HG02870 (cell line): ENCODE data around the gene GLS.
"Not testable (repeated sequence)": the region's sequence is repeated elsewhere in the genome, so short reads cannot be mapped to it uniquely, and the experiment has no call there.

Experiments
- ATAC-seq: cut with Tn5 transposase; IDR thresholded peaks from one replicate; pipeline ENCODE4 v1.9.1; 2021; ENCODE audit warnings: mild to moderate bottlenecking, moderate library complexity; ENCODE audit not compliant: unreplicated experiment

GLS gene

DNA sequence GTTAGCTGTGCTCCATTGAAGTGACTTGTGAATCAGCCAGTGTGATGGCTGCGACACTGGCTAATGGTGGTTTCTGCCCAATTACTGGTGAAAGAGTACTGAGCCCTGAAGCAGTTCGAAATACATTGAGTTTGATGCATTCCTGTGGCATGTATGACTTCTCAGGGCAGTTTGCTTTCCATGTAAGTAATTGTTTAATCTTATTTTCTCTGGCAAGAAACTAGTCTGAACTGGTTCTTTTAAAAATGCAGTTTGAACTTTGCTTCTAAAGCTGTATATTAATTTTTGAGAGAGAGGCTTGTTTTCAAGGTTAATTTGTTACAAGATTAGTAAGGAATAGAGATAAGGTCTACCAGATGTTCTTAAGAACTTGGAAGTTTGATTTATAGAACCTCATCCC, 46.7 kb downstream of the GLS start:
- no peak for ATAC-seq

- ATAC-seq: no peak
Observed at GRCh38 chr2:190929919-190930318, 49.3 kb downstream of the GLS start.

DNA sequence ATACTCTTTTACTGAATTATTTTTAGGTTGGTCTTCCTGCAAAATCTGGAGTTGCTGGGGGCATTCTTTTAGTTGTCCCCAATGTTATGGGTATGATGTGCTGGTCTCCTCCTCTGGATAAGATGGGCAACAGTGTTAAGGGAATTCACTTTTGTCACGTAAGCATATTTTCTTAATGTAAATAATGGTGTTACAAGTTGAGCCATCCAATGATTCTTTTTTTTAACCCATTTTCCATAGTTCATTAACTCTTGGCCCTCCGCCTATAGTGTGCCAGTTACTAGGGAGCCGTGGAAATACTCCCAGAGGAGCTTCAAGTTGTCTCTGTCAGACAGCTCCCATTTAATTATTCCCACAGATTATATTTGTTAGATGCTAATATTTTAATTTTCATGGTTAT, 49.8 kb downstream of the GLS start:
- ATAC-seq: no peak

DNA sequence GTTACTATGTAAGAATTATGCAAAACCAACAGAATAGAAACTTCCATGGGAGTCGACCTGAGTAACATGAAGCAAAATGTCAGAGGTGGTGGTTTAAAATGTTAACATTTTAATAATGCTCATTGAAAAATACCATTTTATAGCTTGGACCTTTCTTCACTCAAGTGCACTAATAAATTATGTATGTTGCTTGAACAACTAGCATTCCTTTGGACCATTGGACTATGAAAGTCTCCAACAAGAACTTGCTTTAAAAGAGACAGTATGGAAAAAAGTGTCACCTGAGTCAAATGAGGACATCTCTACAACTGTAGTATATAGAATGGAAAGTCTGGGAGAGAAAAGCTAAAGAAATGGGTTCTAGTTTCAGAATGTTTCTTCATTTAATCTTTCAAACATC, 51.9 kb downstream of the GLS start:
- no peak for ATAC-seq

DNA sequence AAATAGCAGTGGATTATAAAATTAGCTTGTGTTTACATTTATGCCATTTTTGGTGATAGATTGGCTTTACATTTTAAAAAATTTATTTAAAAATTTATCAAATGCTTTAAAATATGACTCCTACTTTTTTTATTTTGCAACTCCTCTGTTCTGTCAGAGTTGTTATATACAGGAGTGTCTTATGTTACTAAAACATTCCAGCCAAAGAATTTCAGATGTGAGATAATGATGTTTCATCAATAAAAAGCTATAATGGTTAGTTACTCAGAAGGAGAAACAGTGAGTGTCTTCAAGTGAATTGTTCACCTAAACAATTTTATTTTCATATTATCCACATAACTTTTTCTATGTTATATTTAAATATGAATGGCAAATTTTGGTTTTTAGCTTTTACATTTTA, 52.7 kb downstream of the GLS start:
- ATAC-seq: no peak

DNA sequence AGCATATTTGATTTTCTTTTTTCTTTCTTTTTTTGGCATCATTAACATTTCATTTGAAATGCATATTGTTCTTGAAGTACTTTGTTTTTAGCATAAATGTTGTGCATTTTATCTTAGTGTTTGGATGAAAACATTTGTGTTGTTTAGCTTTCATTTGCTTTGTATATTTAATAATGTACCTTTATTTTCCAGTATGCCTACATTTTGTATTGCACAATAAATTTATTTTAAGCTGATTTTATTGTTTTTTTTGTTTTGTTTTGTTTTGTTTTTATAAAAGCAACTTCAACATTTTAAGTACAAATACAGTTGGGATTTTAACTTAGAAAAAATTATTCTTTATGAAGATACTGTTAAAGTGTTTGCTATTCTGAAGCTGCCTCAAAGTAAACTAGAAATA, 54.4 kb downstream of the GLS start:
- no peak for ATAC-seq

- no peak for ATAC-seq
Observed at GRCh38 chr2:190938771-190939335, 58.2 kb downstream of the GLS start.

- ATAC-seq: no peak
Observed at GRCh38 chr2:190940454-190940853, 59.8 kb downstream of the GLS start.

- ATAC-seq: no peak
Observed at GRCh38 chr2:190941571-190941970, 61.0 kb downstream of the GLS start.

- no peak for ATAC-seq
Observed at GRCh38 chr2:190942697-190943096, 62.1 kb downstream of the GLS start.

DNA sequence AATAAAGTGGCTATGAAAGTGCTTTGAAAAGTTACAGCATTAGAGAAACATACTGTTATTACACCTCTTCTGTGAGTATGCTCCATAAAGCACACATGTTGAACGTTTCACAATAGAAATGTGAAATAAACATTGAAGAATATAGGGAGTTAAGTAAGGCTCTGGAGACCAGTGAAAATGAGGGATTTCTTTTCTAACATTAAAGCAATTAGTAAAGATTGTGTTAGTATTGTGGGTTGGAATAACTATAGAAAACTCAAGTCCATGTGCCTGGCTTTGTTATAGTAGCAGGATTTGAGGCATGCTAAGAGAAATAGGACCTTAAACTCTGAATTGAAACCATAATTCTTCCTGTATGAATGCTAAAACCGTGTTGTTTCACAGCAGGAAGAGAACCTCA, 63.1 kb downstream of the GLS start:
- no peak for ATAC-seq

- ATAC-seq: no peak
Observed at GRCh38 chr2:190947141-190947540, 66.5 kb downstream of the GLS start.

DNA sequence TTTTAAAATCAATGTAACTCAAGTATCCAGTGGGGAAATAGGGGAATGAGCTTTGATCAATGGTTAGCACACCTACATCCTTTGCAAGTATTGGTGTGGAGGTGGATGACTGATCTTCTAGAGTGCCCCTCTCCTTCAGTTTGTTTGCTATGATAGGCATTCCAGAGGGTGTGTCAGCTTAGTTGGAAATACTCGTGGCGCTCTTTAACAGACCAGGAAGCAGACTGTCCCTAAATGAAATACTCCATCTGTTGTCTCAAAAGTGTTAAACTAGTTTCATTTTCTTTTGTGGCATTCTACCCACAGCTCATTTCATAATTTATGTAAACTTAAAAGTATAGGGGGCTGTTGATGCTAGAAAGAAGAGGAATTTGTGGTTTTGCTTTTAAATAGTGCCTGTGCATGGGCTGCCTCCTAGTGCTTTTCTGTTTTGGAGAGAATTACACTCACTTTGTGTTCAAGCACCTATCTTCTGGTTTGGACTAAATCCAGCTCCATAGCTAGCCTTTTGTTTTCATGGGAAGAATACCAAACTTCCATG, 67.2 kb downstream of the GLS start:
- ATAC-seq: peak; percentile 79

- ATAC-seq: no peak
Observed at GRCh38 chr2:190948671-190949070, 68.0 kb downstream of the GLS start.

GRCh38 chr2:190950566-190950991, 70.0 kb downstream of the GLS start:
- ATAC-seq: no peak

DNA sequence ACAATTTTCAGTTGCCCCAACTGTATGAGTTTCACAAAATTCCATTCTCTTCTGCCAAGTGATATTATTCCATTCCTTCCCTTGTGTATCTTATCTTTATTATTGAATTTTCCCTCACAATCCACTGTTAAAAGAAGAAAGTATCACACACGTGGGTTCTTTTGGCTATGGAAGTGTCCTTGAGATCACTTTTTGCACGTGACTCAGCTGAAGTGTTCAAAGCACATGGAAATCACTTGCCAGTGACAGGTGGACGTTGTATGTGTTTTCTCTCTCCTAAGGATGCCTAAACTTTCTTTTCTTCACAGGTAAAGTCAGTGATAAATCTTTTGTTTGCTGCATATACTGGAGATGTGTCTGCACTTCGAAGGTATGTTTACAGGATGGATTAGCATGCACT, 72.6 kb downstream of the GLS start:
- no peak for ATAC-seq

GRCh38 chr2:190959911-190960788, 79.5 kb downstream of the GLS start:
- no peak for ATAC-seq

- ATAC-seq: not testable (repeated sequence)
Observed at GRCh38 chr2:190961117-190961516, 80.5 kb downstream of the GLS start.

DNA sequence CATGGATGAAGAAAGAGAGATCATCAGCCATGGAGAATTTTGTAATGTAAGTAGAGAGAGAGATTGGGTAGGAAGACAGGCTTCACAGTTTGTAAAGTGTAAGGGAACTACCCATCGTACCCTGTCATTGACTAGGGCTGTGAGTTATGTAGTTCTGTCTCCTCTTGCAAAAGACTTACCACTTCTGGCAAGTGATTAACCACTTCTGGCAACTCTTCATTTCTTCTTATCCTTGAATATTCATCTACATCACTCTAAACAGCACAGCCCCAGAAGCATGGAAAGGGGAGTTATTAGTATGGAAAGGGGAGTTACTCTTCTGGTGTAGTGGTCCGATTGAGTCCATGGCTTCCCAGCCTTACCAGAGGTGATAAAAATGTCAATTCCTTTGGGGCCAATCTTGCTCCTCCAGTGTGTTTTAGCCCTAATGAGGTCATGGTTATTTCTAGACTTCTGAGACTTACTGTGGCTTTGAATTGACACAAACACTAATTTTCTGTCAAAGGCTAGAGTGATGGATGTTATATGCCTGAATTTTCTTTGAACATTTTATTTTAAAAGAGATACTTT, 81.4 kb downstream of the GLS start:
- ATAC-seq: no peak

- no peak for ATAC-seq
Observed at GRCh38 chr2:190963088-190963487, 82.5 kb downstream of the GLS start.

GRCh38 chr2:190964170-190964795, 83.7 kb downstream of the GLS start:
- no peak for ATAC-seq
